HEK293 (cell line): ENCODE results near the gene SLC9A2.
A peak's percentile ranks its signal among the peaks of the same experiment; 100 is the strongest.

Experiments used
- CTCF ChIA-PET: fragments of 350-600 bp; formaldehyde crosslinking; extraction: SDS; loops from one replicate; lab custom pipeline; 2021; ENCODE audit warnings: antibody characterized with exemption; lab: Yijun Ruan, JAX
- POLR2A ChIA-PET: fragments of 300-600 bp; formaldehyde crosslinking; extraction: SDS; loops from one replicate; lab custom pipeline; 2020; ENCODE audit warnings: antibody characterized with exemption, inconsistent platforms; lab: Yijun Ruan, JAX
- H3K27ac ChIP-seq: fragments of 200-500 bp; sonication (Bioruptor generic); 2 replicates; pipeline ENCODE4 v1.5.1; 2014; ENCODE audit warnings: low read depth, low read length, control low read depth, inconsistent platforms; ENCODE audit errors: extremely low read depth
- H3K36me3 ChIP-seq, 2 experiments: fragments of 200-500 bp in 1 of 2; sonication (Bioruptor generic) in 1 of 2; 1 replicate in 1 of 2; 2 replicates in 1 of 2; pipeline ENCODE4 v1.5.1; 2014 to 2017; ENCODE audit warnings: inconsistent platforms in 2 of 2, low read length in 2 of 2; ENCODE audit not compliant: control insufficient read depth in 2 of 2, insufficient read depth in 1 of 2
- H3K4me1 ChIP-seq: fragments of 200-500 bp; sonication (Bioruptor generic); 2 replicates; pipeline ENCODE4 v1.5.1; 2014; ENCODE audit warnings: mild to moderate bottlenecking, low read length, inconsistent platforms; ENCODE audit not compliant: control insufficient read depth, insufficient read depth
- H3K4me3 ChIP-seq: 2 replicates; pipeline ENCODE4 v1.5.1; 2011; ENCODE audit warnings: low read depth, mild to moderate bottlenecking, control low read depth, low read length, moderate library complexity
- H3K9me3 ChIP-seq: fragments of 200-500 bp; sonication (Bioruptor generic); 2 replicates; pipeline ENCODE4 v1.5.1; 2014; ENCODE audit warnings: low read depth, low read length, inconsistent platforms; ENCODE audit not compliant: control insufficient read depth, insufficient read depth
- KLF8 ChIP-seq: fragments of 450-650 bp; formaldehyde crosslinking; IDR thresholded peaks from 2 replicates; pipeline ENCODE4 v1.5.1; 2016; ENCODE audit warnings: missing biosample characterization, missing genetic modification characterization
- OSR2 ChIP-seq: fragments of 450-650 bp; formaldehyde crosslinking; IDR thresholded peaks from 2 replicates; pipeline ENCODE4 v1.5.1; 2016; ENCODE audit warnings: missing biosample characterization, missing genetic modification characterization
- PBX3 ChIP-seq: sonication (generic); formaldehyde crosslinking; IDR thresholded peaks from 2 replicates; pipeline ENCODE4 v1.8.1; 2022; ENCODE audit warnings: mild to moderate bottlenecking, moderate library complexity, missing genetic modification reagents
- PRDM6 ChIP-seq: fragments of 450-650 bp; formaldehyde crosslinking; IDR thresholded peaks from 2 replicates; pipeline ENCODE4 v1.5.1; 2017; ENCODE audit warnings: missing biosample characterization, missing genetic modification characterization
- RBAK ChIP-seq: fragments of 450-650 bp; formaldehyde crosslinking; IDR thresholded peaks from 2 replicates; pipeline ENCODE4 v1.5.1; 2016; ENCODE audit warnings: missing biosample characterization, missing genetic modification characterization
- SALL2 ChIP-seq: fragments of 450-650 bp; formaldehyde crosslinking; IDR thresholded peaks from 2 replicates; pipeline ENCODE4 v1.5.0; 2017; ENCODE audit warnings: missing biosample characterization, mild to moderate bottlenecking, missing genetic modification characterization, borderline replicate concordance
- SP7 ChIP-seq: fragments of 450-650 bp; formaldehyde crosslinking; IDR thresholded peaks from 2 replicates; pipeline ENCODE4 v1.5.1; 2016; ENCODE audit warnings: missing biosample characterization, missing genetic modification characterization
- ZBTB1 ChIP-seq: fragments of 450-650 bp; formaldehyde crosslinking; IDR thresholded peaks from 2 replicates; pipeline ENCODE4 v1.5.1; 2016; ENCODE audit warnings: missing biosample characterization, missing genetic modification characterization
- ZBTB44 ChIP-seq: fragments of 450-650 bp; IDR thresholded peaks from 2 replicates; pipeline ENCODE4 v1.5.1; 2018; ENCODE audit warnings: missing biosample characterization, mild to moderate bottlenecking, missing genetic modification characterization
- ZBTB48 ChIP-seq: fragments of 450-650 bp; formaldehyde crosslinking; IDR thresholded peaks from 2 replicates; pipeline ENCODE4 v1.5.1; 2016; ENCODE audit warnings: missing biosample characterization, missing genetic modification characterization
- ZBTB7A ChIP-seq: fragments of 450-650 bp; formaldehyde crosslinking; IDR thresholded peaks from 2 replicates; pipeline ENCODE4 v1.5.1; 2016; ENCODE audit warnings: low read depth, missing biosample characterization, missing genetic modification characterization
- ZFHX2 ChIP-seq: fragments of 450-650 bp; formaldehyde crosslinking; conservative IDR thresholded peaks from 2 replicates; pipeline ENCODE4 v1.5.1; 2016; ENCODE audit warnings: missing biosample characterization, missing genetic modification characterization
- ZNF132 ChIP-seq: fragments of 450-650 bp; formaldehyde crosslinking; IDR thresholded peaks from 2 replicates; pipeline ENCODE4 v1.5.1; 2017; ENCODE audit warnings: missing biosample characterization, missing genetic modification characterization, borderline replicate concordance
- ZNF146 ChIP-seq: fragments of 450-650 bp; formaldehyde crosslinking; IDR thresholded peaks from 2 replicates; pipeline ENCODE4 v1.5.1; 2016; ENCODE audit warnings: missing biosample characterization, missing genetic modification characterization
- ZNF302 ChIP-seq: fragments of 450-650 bp; formaldehyde crosslinking; IDR thresholded peaks from 2 replicates; pipeline ENCODE4 v1.5.1; 2016; ENCODE audit warnings: missing biosample characterization, missing genetic modification characterization, low read depth
- ZNF341 ChIP-seq: fragments of 450-650 bp; formaldehyde crosslinking; IDR thresholded peaks from 2 replicates; pipeline ENCODE4; 2016; ENCODE audit warnings: low read depth, missing biosample characterization, missing genetic modification characterization
- ZNF37A ChIP-seq: fragments of 450-650 bp; IDR thresholded peaks from 2 replicates; pipeline ENCODE4 v1.5.1; 2018; ENCODE audit warnings: missing biosample characterization, missing genetic modification characterization
- ZNF394 ChIP-seq: fragments of 450-650 bp; formaldehyde crosslinking; IDR thresholded peaks from 2 replicates; pipeline ENCODE4 v1.5.1; 2016; ENCODE audit warnings: missing biosample characterization, missing genetic modification characterization, mild to moderate bottlenecking, moderate library complexity, borderline replicate concordance
- ZNF416 ChIP-seq: fragments of 450-650 bp; formaldehyde crosslinking; IDR thresholded peaks from 2 replicates; pipeline ENCODE4 v1.5.1; 2016; ENCODE audit warnings: missing biosample characterization, missing genetic modification characterization
- ZNF449 ChIP-seq: fragments of 450-650 bp; formaldehyde crosslinking; IDR thresholded peaks from 2 replicates; pipeline ENCODE4 v1.5.1; 2017; ENCODE audit warnings: missing biosample characterization, mild to moderate bottlenecking, missing genetic modification characterization, moderate library complexity
- ZNF473 ChIP-seq: fragments of 450-650 bp; formaldehyde crosslinking; IDR thresholded peaks from 2 replicates; pipeline ENCODE4 v1.5.1; 2017; ENCODE audit warnings: missing biosample characterization, missing genetic modification characterization
- ZNF521 ChIP-seq: fragments of 450-650 bp; formaldehyde crosslinking; IDR thresholded peaks from 2 replicates; pipeline ENCODE4 v1.5.1; 2017; ENCODE audit warnings: missing biosample characterization, mild to moderate bottlenecking, missing genetic modification characterization
- ZNF624 ChIP-seq: fragments of 450-650 bp; formaldehyde crosslinking; IDR thresholded peaks from 2 replicates; pipeline ENCODE4 v1.5.1; 2017; ENCODE audit warnings: missing biosample characterization, missing genetic modification characterization
- ZNF639 ChIP-seq: fragments of 450-650 bp; formaldehyde crosslinking; IDR thresholded peaks from 2 replicates; pipeline ENCODE4 v1.5.1; 2016; ENCODE audit warnings: missing biosample characterization, missing genetic modification characterization
- ZSCAN30 ChIP-seq: fragments of 450-650 bp; IDR thresholded peaks from 2 replicates; pipeline ENCODE4 v1.5.1; 2018; ENCODE audit warnings: missing biosample characterization, mild to moderate bottlenecking, missing genetic modification characterization, moderate library complexity

Gene SLC9A2

DNA sequence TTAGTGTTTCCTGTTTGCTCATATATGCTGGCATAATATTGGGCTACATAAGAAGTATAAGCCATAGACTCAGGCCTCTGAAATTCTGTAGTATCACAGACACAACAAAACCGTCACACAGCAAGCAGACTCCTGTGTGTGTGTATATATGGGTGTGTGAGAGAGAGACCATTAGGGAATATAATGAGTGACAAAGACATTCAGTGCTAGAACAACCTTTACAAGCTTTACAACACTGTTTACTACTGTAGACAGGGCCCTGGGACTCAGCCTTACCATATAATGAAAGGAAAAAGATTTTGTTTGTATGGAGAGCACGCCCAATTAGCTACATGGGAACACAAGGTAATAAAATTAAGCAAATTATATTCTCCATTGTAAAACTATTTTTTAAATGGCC lies 77.1 kb downstream of the SLC9A2 start:
- no peaks in the 10 kb centered on the region for H3K36me3 ChIP-seq
- no peaks in the 10 kb centered on the region for H3K4me1 ChIP-seq
- H3K9me3 ChIP-seq: no peaks in the 10 kb centered on the region
- CTCF ChIA-PET: interaction anchor here (1.1 kb wide), 1 partner anchor 81 kb away, joined by 5 read pairs; no protein-coding TSS in a partner anchor
- POLR2A ChIA-PET: interaction anchor here (0.6 kb wide), 1 partner anchor 41 kb away, joined by 3 read pairs; a partner anchor contains a TSS
- no peak overlapping the region for H3K4me3 ChIP-seq
- no peak overlapping the region for H3K27ac ChIP-seq
- no peak for TF ChIP-seq ZNF473 (tag by site-specific recombination)
- TF ChIP-seq ZNF37A (tag by site-specific recombination): no peak
- TF ChIP-seq RBAK (tag by site-specific recombination): no peak
- no peak for TF ChIP-seq ZNF146
- TF ChIP-seq ZFHX2 (tag by site-specific recombination): no peak
- no peak for TF ChIP-seq ZNF624
- TF ChIP-seq KLF8 (tag by site-specific recombination): no peak
- TF ChIP-seq ZNF341 (tag by site-specific recombination): no peak

DNA sequence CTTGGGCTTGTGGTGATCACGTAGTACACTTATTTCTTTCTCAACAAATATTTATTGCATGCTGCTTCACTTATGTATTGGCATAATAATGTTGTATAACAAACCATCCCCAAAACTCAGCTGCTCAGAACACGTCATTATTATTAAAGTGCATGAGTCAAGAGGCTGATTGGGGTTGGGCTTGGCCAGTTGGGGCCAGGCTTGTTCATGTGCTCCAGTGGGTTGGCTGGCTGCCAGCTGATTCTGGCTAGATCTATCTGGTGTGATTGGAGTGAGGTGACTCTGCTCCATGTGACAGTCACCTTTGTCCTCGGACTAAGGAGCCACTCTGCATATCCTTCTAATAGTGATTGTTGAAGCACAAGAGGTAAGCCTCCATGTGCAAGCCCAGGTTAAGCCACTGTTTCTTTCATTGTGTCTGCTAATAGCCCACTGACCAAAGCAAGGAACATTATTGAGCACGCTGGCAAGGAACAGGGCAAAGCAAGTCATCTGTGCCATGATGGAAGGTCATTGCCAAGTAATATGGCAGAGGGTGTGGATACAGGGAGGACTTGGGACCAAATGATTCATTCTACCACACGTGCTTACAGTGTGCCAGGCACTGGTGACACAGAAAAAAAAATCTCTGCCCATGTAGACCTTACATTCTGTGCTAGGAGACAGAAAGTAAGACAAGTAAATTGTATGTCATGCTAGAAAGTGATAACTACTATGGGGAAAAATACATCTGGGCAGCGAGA lies 79.2 kb downstream of the SLC9A2 start:
- H3K4me1 ChIP-seq: no peaks in the 10 kb centered on the region
- TF ChIP-seq ZNF449: peak; percentile 80; the same call in 1 of the 2 replicates
- no peak for TF ChIP-seq ZBTB48 (tag by site-specific recombination)
- TF ChIP-seq, all 188 proteins: peak for 1
- Histone ChIP-seq H3K4me3 (no peak overlapping the region), H3K9me3 (no peaks in the 10 kb centered on the region), H3K36me3 (no peaks in the 10 kb centered on the region), H3K27ac (no peak overlapping the region)
- ChIA-PET POLR2A (no interaction called here), CTCF (no interaction called here)

DNA sequence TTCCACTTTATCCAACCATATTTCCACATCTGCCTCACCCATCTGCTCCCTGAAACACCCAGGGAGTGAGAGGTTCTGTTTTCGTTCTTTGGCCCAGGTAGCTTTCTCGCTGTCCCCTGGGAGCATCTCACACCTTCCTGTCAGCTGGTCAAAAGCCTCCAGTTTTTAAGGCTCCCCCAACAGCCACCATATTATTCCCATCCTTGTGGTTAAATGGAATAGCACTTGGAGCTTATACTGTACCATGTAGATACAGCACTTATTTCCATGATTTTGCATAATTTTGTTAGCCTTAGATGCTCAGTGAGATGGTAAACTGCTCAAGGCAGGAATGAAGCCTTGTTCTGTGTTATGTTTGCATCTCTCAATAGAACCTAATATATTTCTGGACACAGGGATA lies 84.0 kb downstream of the SLC9A2 start:
- H3K4me3 ChIP-seq: no peak overlapping the region
- H3K36me3 ChIP-seq: no peaks in the 10 kb centered on the region
- H3K27ac ChIP-seq: no peak overlapping the region
- no peaks in the 10 kb centered on the region for H3K4me1 ChIP-seq
- ChIA-PET POLR2A (interaction anchor here (0.7 kb wide), 1 partner anchor 34 kb away, joined by 4 read pairs; a partner anchor contains a TSS), CTCF (interaction anchor here (0.6 to 2.2 kb wide), 20 partner anchors 9 to 676 kb away, joined by 3 to 20 read pairs (median 4); partner anchors contain the start of gene SLC9A4)
- no peaks in the 10 kb centered on the region for H3K9me3 ChIP-seq
- TF ChIP-seq ZNF521 (tag by site-specific recombination) (no peak), ZBTB44 (tag by site-specific recombination) (no peak), SALL2 (tag by site-specific recombination) (no peak), ZBTB1 (tag by site-specific recombination) (no peak), SP7 (tag by site-specific recombination) (no peak), ZSCAN30 (tag by site-specific recombination) (no peak), PRDM6 (tag by site-specific recombination) (no peak), ZNF639 (tag by site-specific recombination) (no peak), ZBTB7A (tag by site-specific recombination) (no peak), ZNF416 (no peak), PBX3 (CRISPR knock-in tag) (no peak), ZNF132 (tag by site-specific recombination) (no peak), ZNF302 (no peak), OSR2 (no peak), ZNF394 (tag by site-specific recombination) (no peak)
